ENCODE results near the gene BPIFB2. TPM values are rescaled to one million over a fixed set of nuclear protein-coding genes. Genes with fewer than 3 reads are reported as not detected.

Gene BPIFB2
- total and polyA plus RNA-seq, 10 of the 15 experiments (the other 5 are each of a cell fraction or from before 2014, with no cell fraction given) = not detected

GRCh38 chr20:33024609-33025317 lies 17.3 kb downstream of the BPIFB2 start:
- no TSS peak for BruUV-seq (replicated peaks)
- intact Hi-C loops (cut with micrococcal nuclease; ENCODE audit: unreplicated experiment) (no loop called here), in situ Hi-C loops (cut with MboI) (no loop called here)
- SMC1A ChIA-PET (ENCODE audit: uncharacterized antibody, unreplicated experiment) = no interaction called here
- DNase-seq (ENCODE audit: low read depth, low spot score) (no peak), FAIRE-seq (no peak), ATAC-seq (no peak)
- H3K4me1 ChIP-seq (ENCODE audit: control insufficient read depth, insufficient read depth, low read length) = peaks cover 3% of the 10 kb centered on the region
- no peaks in the 10 kb centered on the region for H3K79me2 ChIP-seq (ENCODE audit: control insufficient read depth, insufficient read depth, low read length)
- H3K27me3 ChIP-seq (replicated peaks in 1 of 2; ENCODE audit: control insufficient read depth in 2 of 2, insufficient read depth in 2 of 2, low read length in 1 of 2) = no peaks in the 10 kb centered on the region; a peak in 1 of 4 replicates
- POLR2A ChIA-PET = no interaction called here
- no peaks in the 10 kb centered on the region for H3K36me3 ChIP-seq (ENCODE audit: control insufficient read depth in 2 of 2, insufficient read depth in 2 of 2, low read length in 1 of 2)
- no peak overlapping the region for H2AFZ ChIP-seq (ENCODE audit: control insufficient read depth, low read depth, low read length)
- no peak overlapping the region for H3K4me3 ChIP-seq
- no peak for TF ChIP-seq WRNIP1 (IDR thresholded peaks at IDR 0.05; ENCODE audit: borderline replicate concordance, low read depth, low read length)
- TF ChIP-seq SREBF2 (IDR thresholded peaks at IDR 0.05; ENCODE audit: low read length) = no peak
- no peak for TF ChIP-seq RCOR1 (conservative IDR thresholded peaks at IDR 0.05; ENCODE audit: low read depth, low read length)
- TF ChIP-seq RBBP5 (conservative IDR thresholded peaks at IDR 0.05) = no peak
- no peak for TF ChIP-seq CEBPB (IDR thresholded peaks at IDR 0.05; ENCODE audit: borderline replicate concordance in 1 of 2, low read depth in 2 of 2, low read length in 2 of 2)
- TF ChIP-seq ZNF217 (IDR thresholded peaks at IDR 0.05) = no peak
- TF ChIP-seq NFYB (IDR thresholded peaks at IDR 0.05; ENCODE audit: insufficient read depth, low read depth, low read length) = no peak
- no peak for TF ChIP-seq E2F4 (IDR thresholded peaks at IDR 0.05; ENCODE audit: low read depth, low read length)
- TF ChIP-seq BCLAF1 (IDR thresholded peaks at IDR 0.05) = no peak
- no peak for TF ChIP-seq HCFC1 (IDR thresholded peaks at IDR 0.05; ENCODE audit: low read length)
- no peak for TF ChIP-seq BMI1 (IDR thresholded peaks at IDR 0.05; ENCODE audit: borderline replicate concordance)
- RAD21 ChIA-PET (ENCODE audit: unreplicated experiment) = no interaction called here
- CTCF ChIA-PET = no interaction called here
- H4K20me1 ChIP-seq (ENCODE audit: control insufficient read depth, insufficient read depth) = no peaks in the 10 kb centered on the region
- WGBS (ENCODE audit: insufficient coverage, insufficient replicate concordance, low lambda C conversion rate, missing lambda C conversion rate) = 10% methylated on average over 5 of the region's 5 CpGs
- H3K27ac ChIP-seq (ENCODE audit: control insufficient read depth, insufficient read depth) = no peak overlapping the region
- H3K4me2 ChIP-seq (ENCODE audit: control insufficient read depth, insufficient read depth) = no peak overlapping the region
- no peak overlapping the region for H3K9ac ChIP-seq (ENCODE audit: control insufficient read depth, insufficient read depth, low read length)
- no peaks in the 10 kb centered on the region for H3K9me3 ChIP-seq (replicated peaks; ENCODE audit: control insufficient read depth, insufficient read depth, low read length)

All from GM12878 (cell line).